C4-2B (cell line): ENCODE data around the gene CCDC73.

Experiments used
- CTCF ChIP-seq: fragments of 450-650 bp; conservative IDR thresholded peaks from 2 replicates; pipeline ENCODE4 v1.5.1; 2017; ENCODE audit warnings: mild to moderate bottlenecking
- ZFX ChIP-seq: fragments of 450-650 bp; IDR thresholded peaks from 2 replicates; pipeline ENCODE4 v1.6.1; 2017

DNA sequence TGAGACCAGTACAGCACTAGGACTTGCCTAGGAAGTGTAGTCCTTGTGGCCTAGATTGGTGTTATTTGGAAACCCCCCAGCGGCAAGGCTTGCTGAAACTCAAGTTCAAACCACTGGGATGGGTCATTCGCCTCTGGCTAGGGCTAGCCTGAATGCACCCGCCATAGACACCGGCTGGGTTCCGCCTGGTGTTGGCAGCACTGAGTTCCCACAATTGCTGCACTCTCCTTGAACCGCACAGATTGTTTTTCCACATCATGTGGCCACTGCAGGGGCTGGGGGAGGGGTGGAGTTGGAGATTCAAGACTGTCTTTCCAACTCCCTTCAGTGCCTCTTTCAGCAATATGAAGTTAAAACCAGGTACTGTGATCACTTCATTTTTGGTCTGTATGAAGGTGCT lies 43.1 kb downstream of the CCDC73 start:
- TF ChIP-seq CTCF (no peak), ZFX (no peak)
